DND-41 (cell line): ENCODE measurements around the gene ANO1.

Experiments
- CTCF ChIP-seq: IDR thresholded peaks from 2 replicates; pipeline ENCODE4 v1.5.1; 2012; ENCODE audit warnings: borderline replicate concordance, low read length, moderate library complexity, mild to moderate bottlenecking; ENCODE audit not compliant: poor library complexity, severe bottlenecking; ENCODE audit errors: extremely low read depth
- EZH2 ChIP-seq: IDR thresholded peaks from 3 replicates; pipeline ENCODE4 v1.6.1; 2012; ENCODE audit warnings: borderline replicate concordance, low read depth, mild to moderate bottlenecking, moderate library complexity, low read length, inconsistent platforms; ENCODE audit not compliant: severe bottlenecking

GRCh38 chr11:70158201-70158600 is 80.1 kb downstream of the ANO1 start:
- peak; percentile 13 for TF ChIP-seq CTCF
- TF ChIP-seq EZH2: no peak
